Ovary (tissue), 9 donors: ENCODE measurements around the gene PCSK2. TPM values are rescaled to one million over a fixed set of nuclear protein-coding genes. Genes with fewer than 3 reads are reported as not detected.

ENCODE experiments used
- DNase-seq, 5 donors: peaks; one replicate each; pipeline ENCODE4 v3.0.0-alpha.2; 2019 to 2020
- H3K27ac ChIP-seq, 2 donors: fragments of 200-600 bp; one replicate each; pipeline versions ENCODE4 v1.5.1 to v1.8.0; 2019 to 2022
- H3K27me3 ChIP-seq: fragments of 200-600 bp; one replicate; pipeline ENCODE4 v1.8.0; 2022
- H3K36me3 ChIP-seq: fragments of 200-600 bp; sonication (generic); one replicate; pipeline ENCODE4 v1.5.1; 2019
- H3K4me1 ChIP-seq: one replicate; pipeline ENCODE4 v1.8.1; 2013; ENCODE audit warnings: mild to moderate bottlenecking, moderate library complexity; ENCODE audit not compliant: insufficient read depth
- H3K4me3 ChIP-seq: fragments of 200-600 bp; sonication (generic); one replicate; pipeline ENCODE4 v1.5.1; 2017
- H3K9me3 ChIP-seq, 2 donors: fragments of 200-600 bp in 1 of 2; sonication (generic) in 1 of 2; one replicate each; pipeline versions ENCODE4 v1.5.1 to v1.8.1; 2013 to 2019; ENCODE audit warnings: mild to moderate bottlenecking in 1 of 2, moderate library complexity in 1 of 2
- CTCF ChIP-seq, 3 donors: fragments of 450-650 bp in 2 of 3; fragments of 200-600 bp in 1 of 3; IDR thresholded peaks; one replicate each; pipeline versions ENCODE4 v1.5.1 to v1.8.0; 2016 to 2022; ENCODE audit warnings: antibody characterized with exemption in 3 of 3, mild to moderate bottlenecking in 1 of 3
- EP300 ChIP-seq: sonication (generic); formaldehyde crosslinking; IDR thresholded peaks from one replicate; pipeline ENCODE4 v1.6.1; 2017; ENCODE audit warnings: antibody characterized with exemption
- POLR2A ChIP-seq: fragments of 450-650 bp; IDR thresholded peaks from one replicate; pipeline ENCODE4 v1.6.1; 2017; ENCODE audit warnings: antibody characterized with exemption, mild to moderate bottlenecking, moderate library complexity
- WGBS, 3 donors: extraction: QIAGEN DNeasy Blood & Tissue Kit in 1 of 3; methylation state at CpG; one replicate each; pipeline versions ENCODE4 v1.1.5 to v1.1.7; 2013 to 2017; 5-methylcytosine and 5-hydroxymethylcytosine counted together
- intact Hi-C, 4 donors: fragments of 100-400 bp; cut with DNase I; formaldehyde crosslinking; loops; one replicate each; pipeline versions ENCODE4 v1.11.0 to v1.15.1; 2022 to 2023
- polyA plus RNA-seq, 2 donors: library from polyadenylated mRNA; stranded (reverse); fragments of 200-250 nt in 1 of 2; fragments of 350-450 nt in 1 of 2; fragmentation: Illumina TruSeq in 1 of 2; extraction: RNeasy Lipid Tissue Mini Kit (QIAGEN cat#74804) in 1 of 2; gene quantifications; one replicate each; pipeline ENCODE4 v1.2.3, GENCODE V29; 2013 to 2014
- total RNA-seq, 7 donors: library from RNA; depleted of rRNA in 2 of 7; stranded (reverse); fragments of >200 nt in 2 of 7; fragmentation: NEBNext Ultra II Directional in 3 of 7; extraction: Animal tissue kit (Norgen Biotek cat#: 25700) in 3 of 7; gene quantifications; one replicate each; pipeline versions ENCODE4 v1.1.0 to v1.2.4, GENCODE V29; 2016 to 2023
- donor health status: DM: no; HTN: no; CAD: no; lungs with moderate emphysema.
- donor health status: DM: no; HTN: no; CAD: no.
- donor health status: Bipolar disorder and iron deficiency.
- donor health status: DM: yes; HTN: yes; CAD: no.
- donor health status: DM: no; HTN: no; CAD: no.
- donor health status: DM: yes; HTN: yes; CAD: no.

The PCSK2 gene
- total and polyA plus RNA-seq, 9 donors, result 3.0 to 27.8 (median 6.7) TPM

DNA sequence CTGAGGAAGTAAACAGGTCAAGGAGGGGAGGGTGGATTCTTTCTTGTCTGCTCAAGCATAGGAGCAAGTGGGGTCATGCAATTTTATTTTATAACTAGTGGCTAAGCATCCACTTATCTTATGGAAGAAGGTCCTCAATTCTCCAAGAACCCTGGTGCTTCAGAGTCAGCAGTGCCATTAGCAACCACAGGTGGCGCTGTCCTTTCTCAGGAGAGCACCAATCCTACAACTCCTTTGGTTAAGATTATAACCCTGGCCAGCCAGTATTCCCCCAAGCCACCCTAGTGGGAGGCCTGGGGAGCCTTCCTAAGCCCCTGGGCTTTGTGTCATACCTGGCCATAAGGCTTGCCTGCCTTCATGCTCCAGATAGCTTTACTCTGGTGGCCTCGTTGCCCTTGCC, 60.7 kb downstream of the PCSK2 start:
- H3K36me3 ChIP-seq, result no peaks in the 10 kb centered on the region
- DNase-seq, result no peak
- WGBS, 3 donors, result 72 to 81% (median 76%) methylated on average over 2 of the region's 2 CpGs
- no peaks in the 10 kb centered on the region for H3K9me3 ChIP-seq
- TF ChIP-seq EP300 (no peak), CTCF (IDR thresholded peaks at IDR 0.05) (no peak), POLR2A (no peak)
- H3K27ac ChIP-seq, result no peak overlapping the region
- H3K27me3 ChIP-seq, result no peaks in the 10 kb centered on the region
- H3K4me3 ChIP-seq, result no peak overlapping the region
- intact Hi-C loops, result no loop called here
- H3K4me1 ChIP-seq, result no peaks in the 10 kb centered on the region

- Histone ChIP-seq H3K9me3 (no peaks in the 10 kb centered on the region), H3K36me3 (no peaks in the 10 kb centered on the region), H3K27ac (no peak overlapping the region), H3K27me3 (no peaks in the 10 kb centered on the region), H3K4me3 (no peak overlapping the region), H3K4me1 (no peaks in the 10 kb centered on the region)
- intact Hi-C loops, result no loop called here
- DNase-seq, result no peak
- TF ChIP-seq EP300 (no peak), POLR2A (no peak), CTCF (IDR thresholded peaks at IDR 0.05) (no peak)
- 87 to 96% (median 91%) methylated on average over 3 of the region's 3 CpGs for WGBS, 3 donors
These were observed 61.2 kb downstream of the PCSK2 start for GRCh38 chr20:17287998-17288397.

DNA sequence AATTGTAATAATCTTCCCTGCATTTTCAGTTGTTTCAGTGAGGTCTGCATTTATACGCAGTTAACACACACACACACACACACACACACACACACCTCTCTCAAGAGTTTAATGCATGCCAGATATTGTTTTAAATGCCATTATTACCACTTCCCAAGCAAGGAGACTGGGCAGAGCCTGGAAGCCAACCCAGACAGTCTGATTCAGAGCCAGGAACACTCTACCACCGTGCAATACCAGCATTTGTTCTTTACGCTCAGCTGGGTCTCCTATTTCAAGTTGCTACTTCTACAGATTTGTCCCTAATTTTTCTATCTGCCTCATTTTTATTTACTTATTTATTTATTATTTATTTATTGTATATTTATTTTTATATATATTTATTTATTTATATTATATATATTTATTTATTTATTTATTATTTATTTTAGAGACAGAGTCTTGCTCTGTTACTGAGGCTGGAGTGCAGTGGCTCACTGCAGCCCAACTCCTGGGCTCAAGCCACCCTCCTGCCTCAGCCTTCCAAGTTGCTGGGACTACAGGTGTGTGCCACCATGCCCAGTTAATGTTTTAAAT, 68.4 kb downstream of the PCSK2 start:
- Histone ChIP-seq H3K4me1 (no peaks in the 10 kb centered on the region), H3K27ac (no peak overlapping the region), H3K4me3 (no peak overlapping the region), H3K9me3 (no peaks in the 10 kb centered on the region), H3K27me3 (no peaks in the 10 kb centered on the region), H3K36me3 (no peaks in the 10 kb centered on the region)
- no peak for DNase-seq
- TF ChIP-seq POLR2A (no peak), EP300 (no peak)
- intact Hi-C loops, result no loop called here
- 78 to 84% (median 80%) methylated on average over 3 of the region's 3 CpGs for WGBS, 3 donors

DNA sequence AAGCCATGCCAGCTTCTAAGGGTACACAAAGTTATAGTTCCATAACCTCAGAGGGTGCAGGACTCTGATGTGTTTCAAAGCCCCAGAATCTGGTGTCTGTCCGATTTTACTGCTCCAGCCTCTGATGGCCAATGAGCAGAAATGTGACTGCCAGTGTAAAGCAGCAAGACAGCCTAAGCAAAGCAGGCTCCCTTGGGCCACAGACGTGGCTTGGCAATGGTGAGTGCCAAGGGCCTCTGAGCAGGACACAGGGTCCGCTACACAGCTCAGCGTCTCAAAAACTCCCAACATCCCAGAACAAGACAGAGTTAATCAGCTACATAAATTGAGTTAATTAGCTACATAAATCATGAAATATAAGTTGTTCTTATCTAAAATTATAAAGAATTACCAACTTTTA, 69.2 kb downstream of the PCSK2 start:
- H3K4me3 ChIP-seq, result no peak overlapping the region
- DNase-seq, result no peak
- H3K27ac ChIP-seq, result no peak overlapping the region
- H3K36me3 ChIP-seq, result no peaks in the 10 kb centered on the region
- no peaks in the 10 kb centered on the region for H3K9me3 ChIP-seq
- WGBS, 3 donors, result 63 to 71% (median 70%) methylated on average over 4 of the region's 4 CpGs
- no peaks in the 10 kb centered on the region for H3K4me1 ChIP-seq
- no peak for TF ChIP-seq EP300
- no peak for TF ChIP-seq CTCF (IDR thresholded peaks at IDR 0.05)
- no peak for TF ChIP-seq POLR2A
- H3K27me3 ChIP-seq, result no peaks in the 10 kb centered on the region
- intact Hi-C loops, result no loop called here

DNA sequence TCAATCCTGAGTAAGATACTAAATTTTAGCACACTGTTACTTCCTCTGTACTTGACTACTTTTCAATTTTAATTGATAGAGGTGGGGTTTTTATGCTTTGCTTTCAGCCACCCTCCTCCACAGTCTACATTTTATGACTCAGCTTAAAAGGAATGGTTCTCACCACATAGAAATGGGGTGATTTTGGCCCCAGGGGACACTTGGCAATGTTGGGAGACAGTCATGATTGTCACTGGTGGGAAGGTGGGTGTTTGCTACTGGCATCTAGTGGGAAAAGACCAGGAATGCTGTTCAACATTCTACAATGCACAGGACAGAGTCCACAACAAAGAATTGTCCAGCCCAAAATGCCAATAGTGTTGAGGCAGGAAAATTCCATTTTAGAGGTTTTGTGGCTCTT, 71.3 kb downstream of the PCSK2 start:
- H3K27ac ChIP-seq, result no peak overlapping the region
- H3K36me3 ChIP-seq, result no peaks in the 10 kb centered on the region
- no peaks in the 10 kb centered on the region for H3K9me3 ChIP-seq
- no peaks in the 10 kb centered on the region for H3K4me1 ChIP-seq
- no peak overlapping the region for H3K4me3 ChIP-seq
- no peaks in the 10 kb centered on the region for H3K27me3 ChIP-seq
- DNase-seq, result no peak
- intact Hi-C loops, result no loop called here
- TF ChIP-seq CTCF (IDR thresholded peaks at IDR 0.05), result no peak
- TF ChIP-seq EP300, result no peak
- TF ChIP-seq POLR2A, result no peak
